Ureter (tissue), 1 donor: ENCODE results near the gene BCAS3. TPM values are rescaled to one million over a fixed set of nuclear protein-coding genes. Genes with fewer than 3 reads are reported as not detected.
"Not testable (repeated sequence)": the region's sequence is repeated elsewhere in the genome, so short reads cannot be mapped to it uniquely, and the experiment has no call there.

Source experiments
- DNase-seq: peaks from one replicate; pipeline ENCODE4 v3.0.0-alpha.2; 2020; ENCODE audit warnings: low spot score
- total RNA-seq: library from RNA; stranded (reverse); gene quantifications from one replicate; pipeline ENCODE4 v1.2.4, GENCODE V29; 2023
- donor health status: DM: yes; HTN: yes; CAD: no.

The BCAS3 gene
- total RNA-seq, 1 donor from 2014 or later, result 57.9 TPM

- no peak for DNase-seq
Measured at GRCh38 chr17:61127960-61128359, 450.3 kb downstream of the BCAS3 start.

DNA sequence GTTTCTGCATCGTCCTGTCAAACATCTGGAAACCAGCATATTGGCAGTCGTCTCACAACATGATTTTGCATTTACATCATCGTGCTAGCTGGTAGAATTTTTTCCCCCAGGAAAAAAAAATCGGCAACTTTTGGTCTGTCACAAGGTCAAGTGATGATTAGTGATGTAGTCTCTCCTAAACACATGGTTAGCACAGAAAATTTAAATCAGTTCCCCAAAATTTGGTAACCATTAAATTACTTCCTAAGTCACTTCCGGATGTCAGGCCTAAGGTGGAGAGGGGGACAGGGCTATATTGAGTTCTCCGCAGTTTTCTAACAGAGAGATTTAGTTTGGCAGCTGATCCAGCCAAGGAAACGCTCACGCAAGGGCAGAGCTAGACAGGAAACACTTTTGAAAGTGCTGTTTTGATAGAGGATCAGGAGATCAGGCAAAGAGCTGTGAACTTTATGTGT, 451.0 kb downstream of the BCAS3 start:
- DNase-seq, result no peak

DNA sequence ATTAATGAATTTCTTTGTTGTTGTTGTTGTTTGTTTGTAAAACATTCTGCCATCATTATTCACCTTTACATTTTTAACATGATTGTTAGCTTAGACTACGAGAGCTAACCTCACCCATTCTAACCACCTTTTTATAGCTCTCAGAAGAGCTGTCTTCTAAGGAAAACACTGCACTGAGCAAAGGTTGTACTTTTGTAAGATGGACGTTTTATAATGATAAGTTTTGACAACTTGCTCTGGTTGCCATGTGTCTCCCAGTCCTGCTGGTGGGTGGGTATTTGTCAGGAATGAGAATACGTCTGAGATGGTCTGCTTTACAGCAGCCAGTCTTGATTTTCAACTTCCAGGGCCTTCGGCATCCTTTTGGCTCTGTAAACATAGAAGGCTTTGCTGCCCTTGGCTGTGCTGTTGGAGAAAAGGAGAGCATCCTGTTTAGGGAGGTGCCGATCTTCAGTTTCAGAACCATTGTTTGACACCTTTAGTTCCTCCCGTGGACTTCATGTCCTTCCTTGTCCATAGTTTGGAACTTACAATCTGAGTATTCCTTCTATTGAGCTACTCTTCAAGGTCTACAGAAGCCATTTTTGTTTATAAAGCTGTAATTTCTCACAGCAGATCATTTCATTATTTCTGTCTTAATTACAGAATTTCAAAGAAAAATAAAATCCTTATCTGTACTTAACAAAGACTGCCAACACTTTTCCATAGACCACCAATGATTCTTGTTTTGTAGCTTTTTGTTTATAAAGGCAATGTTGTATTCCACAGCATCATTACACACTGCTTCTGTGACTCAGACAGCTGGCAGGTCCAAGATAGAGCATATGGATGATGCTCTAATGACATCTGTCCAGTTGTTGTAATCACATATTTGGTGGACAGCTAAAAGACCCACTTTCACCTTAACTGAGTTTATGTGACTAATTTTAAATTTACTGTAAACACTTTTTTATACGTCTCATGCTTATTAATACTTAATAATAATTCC, 451.9 kb downstream of the BCAS3 start:
- no peak for DNase-seq

GRCh38 chr17:61130330-61130729, 452.7 kb downstream of the BCAS3 start:
- no peak for DNase-seq

- no peak for DNase-seq
Measured at GRCh38 chr17:61131585-61131984, 453.9 kb downstream of the BCAS3 start.

- no peak for DNase-seq
Measured at GRCh38 chr17:61132524-61132923, 454.9 kb downstream of the BCAS3 start.

GRCh38 chr17:61133853-61134252, 456.2 kb downstream of the BCAS3 start:
- DNase-seq, result no peak

GRCh38 chr17:61134551-61135235, 457.0 kb downstream of the BCAS3 start:
- no peak for DNase-seq

DNA sequence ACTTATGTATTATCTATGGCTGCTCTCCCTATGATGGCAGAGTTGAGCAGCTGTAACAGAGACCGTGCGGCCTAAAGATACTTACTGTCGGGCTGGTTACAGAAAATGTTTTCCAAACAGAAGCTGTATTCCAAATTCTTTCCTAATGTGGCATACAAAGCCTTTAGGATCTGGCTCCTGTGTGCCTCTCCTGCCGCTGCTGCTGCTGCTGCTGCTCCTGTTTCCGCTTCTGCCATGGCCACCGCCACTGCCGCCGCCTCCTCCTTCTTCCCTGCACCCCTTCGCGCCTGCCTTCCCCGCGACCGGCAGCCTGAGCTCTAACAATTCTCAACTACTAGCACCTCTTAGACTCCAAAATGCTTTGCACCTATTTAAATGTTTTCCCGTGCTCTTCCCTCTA, 458.1 kb downstream of the BCAS3 start:
- no peak for DNase-seq

DNA sequence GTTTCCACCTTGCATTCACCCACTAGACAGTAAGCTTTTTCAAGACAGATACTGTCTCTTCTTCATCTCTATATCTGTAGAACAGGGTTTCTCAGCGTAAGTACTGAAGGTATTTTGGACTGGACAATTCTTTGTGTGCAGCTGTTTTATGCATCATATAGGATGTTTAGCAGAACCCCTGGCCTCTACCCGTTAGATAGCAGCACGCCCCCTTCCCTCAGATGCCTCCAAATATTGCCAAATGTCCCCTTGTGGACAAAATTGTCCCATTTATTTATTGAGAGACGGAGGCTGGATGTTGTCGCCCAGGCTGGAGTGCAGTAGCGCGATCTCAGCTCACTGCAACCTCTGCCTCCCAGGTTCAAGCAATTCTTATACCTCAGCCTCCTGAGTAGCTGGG, 458.6 kb downstream of the BCAS3 start:
- DNase-seq, result no peak

GRCh38 chr17:61139219-61139618, 461.6 kb downstream of the BCAS3 start:
- peak; percentile 48 for DNase-seq

DNA sequence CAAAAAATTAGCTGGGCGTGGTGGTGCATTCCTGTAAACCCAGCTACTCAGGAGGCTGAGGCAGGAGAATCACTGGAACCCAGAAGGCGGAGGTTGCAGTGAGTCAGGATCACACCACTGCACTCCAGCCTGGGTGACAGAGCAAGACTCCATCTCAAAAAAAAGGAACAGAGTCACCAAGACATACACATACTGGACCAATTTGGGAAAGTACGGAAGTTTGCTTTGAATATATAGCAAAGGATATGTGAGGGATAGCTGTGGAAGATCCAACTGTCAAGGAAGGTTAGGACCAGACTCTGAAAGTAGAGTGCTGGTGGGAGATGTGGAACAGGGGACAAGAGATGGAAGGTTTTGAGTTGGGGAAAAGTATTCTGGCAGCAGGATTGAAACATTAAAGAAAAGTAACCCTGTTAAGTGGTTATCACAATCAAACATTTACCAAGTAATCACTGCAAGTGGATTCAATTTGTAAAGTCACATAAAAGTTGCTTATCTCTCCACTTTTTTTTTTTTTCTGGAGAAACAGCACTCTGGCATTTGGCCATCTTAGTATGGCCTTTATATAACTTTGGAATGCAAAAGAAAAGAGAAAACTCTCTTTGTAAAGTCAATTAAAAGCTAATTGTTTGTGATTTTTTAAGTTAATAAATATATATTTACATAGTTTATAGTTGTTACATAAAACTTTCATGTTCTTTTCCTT, 462.6 kb downstream of the BCAS3 start:
- no peak for DNase-seq

GRCh38 chr17:61143026-61143425, 465.4 kb downstream of the BCAS3 start:
- no peak for DNase-seq

GRCh38 chr17:61144137-61144536, 466.5 kb downstream of the BCAS3 start:
- DNase-seq, result no peak

DNA sequence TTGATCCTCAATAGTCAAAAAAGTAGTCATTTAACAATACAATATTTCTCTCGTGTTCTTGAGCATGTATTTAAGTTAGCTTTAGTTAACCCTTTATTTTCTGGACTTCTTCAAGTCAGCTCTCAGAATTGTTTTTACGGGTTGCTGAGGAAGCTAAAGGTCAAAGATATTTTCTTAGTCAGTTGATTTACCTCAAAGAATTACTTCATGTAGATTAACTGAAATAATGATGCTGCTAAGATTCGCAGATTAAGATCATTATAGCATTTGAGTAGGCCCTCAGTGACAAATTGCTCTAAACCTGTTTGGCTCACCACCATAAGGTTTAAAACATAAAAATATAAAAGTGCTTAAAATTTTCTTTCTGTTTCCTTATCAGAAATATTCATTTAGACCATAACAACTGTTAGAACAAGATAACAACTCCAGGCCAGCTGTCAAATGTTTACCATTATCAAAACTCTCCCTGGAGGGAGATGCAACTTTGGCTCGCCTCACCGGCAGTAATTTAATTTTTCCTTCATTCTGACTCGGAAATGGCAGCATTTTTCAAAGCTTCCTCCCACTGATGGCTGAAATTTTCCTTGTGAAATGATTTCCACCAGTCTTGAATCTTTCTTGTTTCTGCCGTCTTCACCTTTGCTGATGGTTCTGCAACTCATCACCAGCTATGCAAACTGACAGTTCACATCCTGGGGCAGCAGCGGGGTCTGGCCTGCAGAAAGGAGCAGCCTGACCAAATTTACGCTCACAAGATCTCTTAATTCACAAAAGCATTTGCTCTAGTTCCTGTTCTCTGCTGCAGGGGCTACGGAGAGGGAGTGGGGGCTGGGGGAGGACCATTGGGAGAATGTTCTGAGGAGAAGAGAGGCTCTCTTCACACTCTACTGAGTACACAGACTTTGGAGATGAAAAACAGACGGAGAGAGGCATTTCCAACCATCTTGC, 467.2 kb downstream of the BCAS3 start:
- no peak for DNase-seq

DNA sequence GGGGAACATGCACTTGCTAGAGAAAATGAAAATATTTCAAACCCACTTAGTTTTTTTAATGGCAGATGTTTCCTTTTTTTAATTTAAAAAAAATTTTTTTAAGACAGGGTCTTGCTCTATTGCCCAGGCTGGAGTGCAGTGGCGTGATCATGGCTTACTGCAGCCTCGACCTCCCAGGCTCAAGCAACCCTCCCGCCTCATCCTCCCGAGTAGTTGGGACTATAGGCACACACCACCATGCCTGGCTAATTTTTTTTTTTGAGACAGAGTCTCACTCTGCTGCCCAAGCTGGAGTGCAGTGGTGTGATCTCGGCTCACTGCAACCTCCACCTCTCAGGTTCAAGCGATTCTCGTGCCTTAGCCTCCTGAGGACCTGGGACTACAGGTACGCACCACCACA, 469.2 kb downstream of the BCAS3 start:
- DNase-seq, result not testable (repeated sequence)

DNA sequence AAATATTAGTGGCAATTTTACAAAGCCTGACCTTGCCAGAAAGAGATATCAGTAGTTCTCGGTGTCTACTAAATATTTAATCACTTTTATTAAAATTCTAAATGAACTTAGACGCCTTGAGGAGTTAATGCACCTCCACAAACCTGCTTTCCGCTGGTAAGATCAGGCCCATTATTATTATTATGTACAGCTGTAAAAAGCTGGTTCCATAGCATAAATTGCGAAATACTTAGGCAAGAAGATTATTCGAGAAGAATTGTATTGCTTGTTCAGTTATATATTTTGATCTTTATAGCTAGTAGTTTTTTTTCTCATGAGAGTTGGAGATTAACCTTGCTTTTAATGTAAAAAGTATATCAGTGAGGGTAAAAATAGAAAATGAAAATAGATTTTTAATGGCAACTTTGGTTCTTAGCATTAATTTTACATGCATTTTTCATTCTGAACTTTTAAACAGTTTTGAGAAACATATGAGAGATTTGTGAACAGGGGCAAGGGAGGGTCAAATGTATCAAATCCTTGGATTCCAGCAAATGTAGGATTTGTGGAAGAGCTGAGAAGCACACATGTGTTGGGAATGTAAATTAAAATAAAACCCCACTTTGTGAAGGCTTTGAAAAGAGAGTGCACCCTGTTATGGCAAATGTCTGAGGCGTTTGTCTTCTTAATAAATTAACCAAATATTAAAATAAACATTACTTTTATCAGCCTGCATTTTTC, 471.6 kb downstream of the BCAS3 start:
- no peak for DNase-seq

GRCh38 chr17:61149862-61150362, 472.3 kb downstream of the BCAS3 start:
- DNase-seq, result no peak

DNA sequence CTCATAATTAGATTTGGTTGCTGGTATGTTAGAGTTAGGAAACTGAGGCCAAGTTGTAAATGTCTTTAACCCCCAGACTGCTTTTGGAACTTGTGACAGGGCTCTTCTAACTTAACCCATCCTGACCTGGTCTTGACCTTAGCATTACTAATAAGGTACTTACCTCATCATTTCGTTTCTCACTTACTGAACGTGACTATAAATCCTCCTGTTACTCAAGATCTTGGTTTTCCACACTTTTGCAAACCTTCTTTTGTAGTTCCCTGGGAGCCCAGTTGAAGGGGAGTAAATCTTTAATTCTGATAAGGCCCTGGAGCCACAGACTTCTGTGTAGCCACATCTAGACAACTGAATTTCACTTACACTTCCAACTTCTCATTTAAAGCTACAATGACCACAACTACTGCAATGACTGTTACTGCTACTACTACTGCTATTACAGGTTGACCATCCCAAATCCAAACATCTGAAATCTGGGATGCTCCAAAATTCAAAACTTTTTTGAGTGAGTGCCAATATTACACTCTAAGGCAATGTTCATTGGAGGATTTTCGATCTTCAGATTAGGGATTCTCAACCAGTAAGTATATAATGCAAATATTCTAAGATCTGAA, 473.1 kb downstream of the BCAS3 start:
- DNase-seq, result no peak

DNA sequence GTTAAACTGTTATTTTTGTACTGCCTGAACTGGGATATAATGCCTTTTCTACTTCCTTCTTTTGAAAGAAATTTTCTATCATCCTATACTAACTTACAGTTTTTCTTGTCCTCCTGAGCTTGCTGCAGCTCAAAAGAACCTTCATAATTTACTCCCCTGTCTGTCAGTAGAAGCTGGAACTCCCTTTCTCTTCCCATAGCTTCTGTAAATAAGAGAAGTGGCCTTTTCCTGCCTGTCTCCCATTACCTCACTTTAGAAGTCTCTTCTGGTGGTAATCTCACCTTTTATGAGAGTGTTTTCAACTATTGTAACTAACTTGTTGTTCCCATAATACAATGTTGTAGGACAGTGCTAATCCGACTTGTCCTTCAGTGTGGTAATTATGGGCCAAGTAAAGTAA, 475.2 kb downstream of the BCAS3 start:
- DNase-seq, result no peak
